ENCODE measurements around the gene C21orf58. TPM values are rescaled to one million over a fixed set of nuclear protein-coding genes. Genes with fewer than 3 reads are reported as not detected.
"Not testable (repeated sequence)": the region's sequence is repeated elsewhere in the genome, so short reads cannot be mapped to it uniquely, and the experiment has no call there.

C21orf58 gene
- 10 to 100 TPM; 19.6 to 37.4 TPM for total RNA-seq
- 24.1 TPM for polyA plus RNA-seq (2013, experiment 1 of 2)
- 26.2 TPM for polyA plus RNA-seq (2013, experiment 2 of 2)
- long read RNA-seq, experiment 1, partial matches to known transcripts = 1 of 2 reads
- long read RNA-seq, experiment 1, other reads (novel, unspliced or antisense) = 1 of 2 reads
- long read RNA-seq, experiment 2, partial matches to known transcripts = 10 of 23 reads
- long read RNA-seq, experiment 2, other reads (novel, unspliced or antisense) = 12 of 23 reads
- long read RNA-seq, experiment 3, partial matches to known transcripts = 4 of 34 reads
- long read RNA-seq, experiment 3, other reads (novel, unspliced or antisense) = 28 of 34 reads
- long read RNA-seq, experiment 4, partial matches to known transcripts = 1 of 1 reads
- long read RNA-seq, experiment 4, other reads (novel, unspliced or antisense) = 0 of 1 reads

DNA sequence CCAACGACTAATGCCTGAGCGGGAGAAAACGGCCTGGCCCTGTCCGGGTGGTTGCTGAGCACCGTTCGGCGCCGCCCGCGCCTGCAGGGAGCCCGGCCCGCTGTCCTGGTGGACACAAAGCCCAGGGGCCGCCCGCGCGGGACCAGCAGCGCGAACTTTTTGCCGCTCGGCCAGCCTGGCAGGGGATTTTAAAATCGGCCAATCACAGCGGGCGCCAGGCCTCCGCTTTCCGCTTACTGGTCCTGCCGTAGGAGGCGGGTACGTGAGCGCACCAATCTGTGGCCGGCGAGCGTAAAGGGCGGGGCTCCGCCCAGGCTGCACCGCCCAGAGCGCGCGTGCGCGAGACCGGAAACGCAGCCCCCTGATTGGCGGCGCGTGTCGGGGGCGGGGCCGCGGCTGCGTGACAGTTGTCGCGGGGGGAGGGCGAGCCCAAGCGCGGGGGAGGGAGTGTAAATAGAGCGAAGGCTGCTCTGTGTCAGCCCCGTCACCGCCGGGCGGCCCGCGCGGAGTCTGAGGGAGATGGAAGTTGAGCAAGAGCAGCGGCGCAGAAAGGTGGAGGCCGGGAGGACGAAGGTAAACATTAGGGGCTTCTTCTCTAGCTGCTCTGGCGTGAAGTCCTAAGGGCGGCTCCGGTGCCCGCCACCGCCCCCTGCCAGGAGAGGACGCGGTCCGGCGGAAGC, at the start of gene C21orf58, which contains the start of gene PCNT:
C21orf58 (minus strand) TSS at position 161 of the 680 bp plus-strand sequence. CDS start 1,132 bp downstream, outside the sequence.
PCNT (plus strand) TSS at position 447 of the 680 bp plus-strand sequence; CDS start at position 520, 73 bp downstream.
- DNase-seq = peak; percentile 98
- WGBS, 2 experiments (ENCODE audit: insufficient coverage in 1 of 2, insufficient read length in 1 of 2) = 0 to 1% methylated on average over 21 to 76 of the region's 76 CpGs
- TF ChIP-seq, protein P1, sequence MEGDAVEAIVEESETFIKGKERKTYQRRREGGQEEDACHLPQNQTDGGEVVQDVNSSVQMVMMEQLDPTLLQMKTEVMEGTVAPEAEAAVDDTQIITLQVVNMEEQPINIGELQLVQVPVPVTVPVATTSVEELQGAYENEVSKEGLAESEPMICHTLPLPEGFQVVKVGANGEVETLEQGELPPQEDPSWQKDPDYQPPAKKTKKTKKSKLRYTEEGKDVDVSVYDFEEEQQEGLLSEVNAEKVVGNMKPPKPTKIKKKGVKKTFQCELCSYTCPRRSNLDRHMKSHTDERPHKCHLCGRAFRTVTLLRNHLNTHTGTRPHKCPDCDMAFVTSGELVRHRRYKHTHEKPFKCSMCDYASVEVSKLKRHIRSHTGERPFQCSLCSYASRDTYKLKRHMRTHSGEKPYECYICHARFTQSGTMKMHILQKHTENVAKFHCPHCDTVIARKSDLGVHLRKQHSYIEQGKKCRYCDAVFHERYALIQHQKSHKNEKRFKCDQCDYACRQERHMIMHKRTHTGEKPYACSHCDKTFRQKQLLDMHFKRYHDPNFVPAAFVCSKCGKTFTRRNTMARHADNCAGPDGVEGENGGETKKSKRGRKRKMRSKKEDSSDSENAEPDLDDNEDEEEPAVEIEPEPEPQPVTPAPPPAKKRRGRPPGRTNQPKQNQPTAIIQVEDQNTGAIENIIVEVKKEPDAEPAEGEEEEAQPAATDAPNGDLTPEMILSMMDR (conservative IDR thresholded peaks at IDR 0.05) = no peak
- peaks cover 30% of the 10 kb centered on the region for H3K4me1 Mint-ChIP-seq
- no peaks in the 10 kb centered on the region for H3K9me3 ChIP-seq (ENCODE audit: control insufficient read depth, low read length)
- H3K27me3 Mint-ChIP-seq (ENCODE audit: insufficient read depth) = no peaks in the 10 kb centered on the region
- peaks cover 17% of the 10 kb centered on the region for H3K36me3 ChIP-seq (ENCODE audit: control insufficient read depth, insufficient read depth, low read length)
- peak within 1 kb of the TSS; percentile 94 for H3K27ac ChIP-seq (ENCODE audit: low read depth, low read length)
- H3K9ac ChIP-seq (ENCODE audit: extremely low read depth, low read length, poor library complexity, severe bottlenecking) = peak within 1 kb of the TSS; percentile 92
- peak within 1 kb of the TSS; percentile 95 for H3K4me3 Mint-ChIP-seq
- no peaks in the 10 kb centered on the region for H3K9me3 Mint-ChIP-seq
- peak within 1 kb of the TSS; percentile 98 for H3K27ac Mint-ChIP-seq
- H3K4me1 ChIP-seq (ENCODE audit: control insufficient read depth, insufficient read depth, low read length) = no peaks in the 10 kb centered on the region
- peaks cover 30% of the 10 kb centered on the region for H3K36me3 Mint-ChIP-seq (ENCODE audit: low read depth)
- H3K27me3 ChIP-seq (ENCODE audit: control insufficient read depth, insufficient read depth, low read length, poor library complexity, severe bottlenecking) = no peaks in the 10 kb centered on the region
- H3K4me3 ChIP-seq (ENCODE audit: low read length) = peak within 1 kb of the TSS; percentile 96

DNA sequence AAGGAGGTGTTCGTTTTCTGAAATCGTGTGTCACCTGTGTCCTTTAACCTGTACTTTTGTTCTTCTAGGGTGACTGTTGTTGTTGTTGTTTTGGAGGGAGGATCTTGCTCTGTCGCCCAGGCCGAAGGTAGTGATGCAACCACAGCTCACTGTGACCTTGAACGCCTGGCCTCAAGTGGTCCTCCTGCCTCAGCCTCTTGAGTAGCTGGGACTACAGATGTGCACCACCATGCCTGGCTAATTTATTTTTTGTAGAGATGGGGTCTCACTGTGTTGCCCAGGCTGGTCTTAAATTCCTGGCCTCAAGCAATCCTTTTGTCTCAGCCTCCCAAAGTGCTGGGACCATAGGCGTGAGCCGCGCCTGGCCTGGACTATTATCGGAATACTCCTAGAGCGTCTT, 49.3 kb upstream of the C21orf58 start:
- not testable (repeated sequence) for DNase-seq; H3K4me3 ChIP-seq (ENCODE audit: low read length); H3K9ac ChIP-seq (ENCODE audit: extremely low read depth, low read length, poor library complexity, severe bottlenecking); H3K9me3 Mint-ChIP-seq; H3K4me1 ChIP-seq (ENCODE audit: control insufficient read depth, insufficient read depth, low read length); H3K27ac ChIP-seq (ENCODE audit: low read depth, low read length); H3K4me1 Mint-ChIP-seq; H3K27ac Mint-ChIP-seq; H3K9me3 ChIP-seq (ENCODE audit: control insufficient read depth, low read length); H3K27me3 Mint-ChIP-seq (ENCODE audit: insufficient read depth); H3K4me3 Mint-ChIP-seq; H3K27me3 ChIP-seq (ENCODE audit: control insufficient read depth, insufficient read depth, low read length, poor library complexity, severe bottlenecking)
- whole genome bisulfite sequencing, 2 experiments (ENCODE audit: insufficient coverage in 1 of 2, insufficient read length in 1 of 2) = 89 to 91% methylated on average over 7 to 10 of the region's 10 CpGs
- peaks cover 34% of the 10 kb centered on the region for H3K36me3 ChIP-seq (ENCODE audit: control insufficient read depth, insufficient read depth, low read length)
- H3K36me3 Mint-ChIP-seq (ENCODE audit: low read depth) = peaks cover 39% of the 10 kb centered on the region

DNA sequence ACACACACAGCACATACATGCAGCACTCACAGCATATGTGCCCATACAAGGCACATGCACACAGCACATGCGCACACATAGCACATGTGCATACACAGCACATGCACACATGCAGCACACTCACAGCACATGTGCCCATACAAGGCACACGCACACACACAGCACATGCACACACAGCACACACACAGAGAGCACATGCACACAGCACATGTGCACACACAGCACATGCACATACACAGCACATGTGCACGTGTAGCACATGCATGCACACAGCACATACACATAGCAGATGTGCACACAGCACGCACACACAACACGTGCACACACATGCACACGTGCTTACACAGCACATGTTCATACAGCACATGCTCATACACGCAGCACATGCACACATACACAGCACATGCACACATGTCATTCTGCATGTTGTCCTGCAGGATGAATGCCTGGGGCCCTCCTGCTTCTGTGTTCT, 48.4 kb upstream of the C21orf58 start:
- Histone ChIP-seq H3K4me1 (ENCODE audit: control insufficient read depth, insufficient read depth, low read length) (no peaks in the 10 kb centered on the region), H3K27ac (ENCODE audit: low read depth, low read length) (no peak overlapping the region), H3K27me3 (ENCODE audit: control insufficient read depth, insufficient read depth, low read length, poor library complexity, severe bottlenecking) (no peaks in the 10 kb centered on the region), H3K4me3 (ENCODE audit: low read length) (no peak overlapping the region), H3K9me3 (ENCODE audit: control insufficient read depth, low read length) (no peaks in the 10 kb centered on the region), H3K36me3 (ENCODE audit: control insufficient read depth, insufficient read depth, low read length) (peaks cover 36% of the 10 kb centered on the region), H3K9ac (ENCODE audit: extremely low read depth, low read length, poor library complexity, severe bottlenecking) (no peak overlapping the region)
- H3K27ac Mint-ChIP-seq = no peak overlapping the region
- H3K9me3 Mint-ChIP-seq = no peaks in the 10 kb centered on the region
- H3K4me3 Mint-ChIP-seq = no peak overlapping the region
- TF ChIP-seq, protein P1 (conservative IDR thresholded peaks at IDR 0.05) = no peak
- 88 to 95% methylated on average over 3 to 7 of the region's 7 CpGs for WGBS, 2 experiments (ENCODE audit: insufficient coverage in 1 of 2, insufficient read length in 1 of 2)
- DNase-seq = no peak
- no peaks in the 10 kb centered on the region for H3K4me1 Mint-ChIP-seq
- peaks cover 42% of the 10 kb centered on the region for H3K36me3 Mint-ChIP-seq (ENCODE audit: low read depth)
- H3K27me3 Mint-ChIP-seq (ENCODE audit: insufficient read depth) = no peaks in the 10 kb centered on the region

Measured in endodermal cell (in vitro differentiated cells).